Ishikawa (cell line): ENCODE results near the gene NT5C2.
"Not testable (repeated sequence)": the region's sequence is repeated elsewhere in the genome, so short reads cannot be mapped to it uniquely, and the experiment has no call there.

Source experiments
- EP300 ChIP-seq: IDR thresholded peaks from 2 replicates; pipeline ENCODE4 v1.6.1; 2012; ENCODE audit warnings: borderline replicate concordance
- TCF12 ChIP-seq: IDR thresholded peaks from 2 replicates; pipeline ENCODE4 v1.6.1; 2012; ENCODE audit warnings: low read depth

- TF ChIP-seq EP300, TCF12: not testable (repeated sequence)
These were observed 17.2 kb upstream of the NT5C2 start for GRCh38 chr10:103210262-103210661.
